Endothelial cell of umbilical vein (primary cell): ENCODE results near the gene VRK2.

Experiments
- EZH2 ChIP-seq: IDR thresholded peaks from 2 replicates; pipeline ENCODE4 v1.6.1; 2012; ENCODE audit warnings: borderline replicate concordance, low read depth, mild to moderate bottlenecking, moderate library complexity, low read length, inconsistent platforms; ENCODE audit not compliant: severe bottlenecking
- POLR2A ChIP-seq: IDR thresholded peaks from 2 replicates; pipeline ENCODE4 v1.6.1; 2012; ENCODE audit warnings: low read depth, mild to moderate bottlenecking, control low read depth, low read length
- TF ChIP-seq, protein P1 (sequence below), 2 donors: IDR thresholded peaks; 1 replicate in 1 of 2; 2 replicates in 1 of 2; pipeline ENCODE4 v1.5.1; 2011; ENCODE audit warnings: low read length in 2 of 2, mild to moderate bottlenecking in 2 of 2, moderate library complexity in 2 of 2, control low read depth in 1 of 2, inconsistent platforms in 1 of 2, low read depth in 1 of 2; ENCODE audit not compliant: insufficient read depth in 1 of 2; ENCODE audit errors: extremely low read depth in 1 of 2

DNA sequence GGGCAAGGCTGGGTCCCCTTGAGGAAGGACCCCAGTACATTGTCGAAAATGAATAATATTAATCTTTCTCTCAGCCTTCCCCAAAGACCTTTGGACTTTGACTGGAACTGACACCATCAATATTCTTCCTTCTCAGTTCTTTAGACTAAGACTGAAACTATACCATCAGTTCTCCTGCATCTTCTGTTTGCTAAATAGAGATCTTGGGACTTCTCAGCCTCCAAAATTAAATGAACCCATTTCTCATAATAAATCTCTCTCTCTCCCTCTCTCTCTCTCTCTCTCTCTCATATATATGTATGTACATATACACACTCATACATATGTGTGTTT, 39.7 kb upstream of the VRK2 start:
- TF ChIP-seq EZH2 (no peak), POLR2A (no peak)
- TF ChIP-seq, protein P1, sequence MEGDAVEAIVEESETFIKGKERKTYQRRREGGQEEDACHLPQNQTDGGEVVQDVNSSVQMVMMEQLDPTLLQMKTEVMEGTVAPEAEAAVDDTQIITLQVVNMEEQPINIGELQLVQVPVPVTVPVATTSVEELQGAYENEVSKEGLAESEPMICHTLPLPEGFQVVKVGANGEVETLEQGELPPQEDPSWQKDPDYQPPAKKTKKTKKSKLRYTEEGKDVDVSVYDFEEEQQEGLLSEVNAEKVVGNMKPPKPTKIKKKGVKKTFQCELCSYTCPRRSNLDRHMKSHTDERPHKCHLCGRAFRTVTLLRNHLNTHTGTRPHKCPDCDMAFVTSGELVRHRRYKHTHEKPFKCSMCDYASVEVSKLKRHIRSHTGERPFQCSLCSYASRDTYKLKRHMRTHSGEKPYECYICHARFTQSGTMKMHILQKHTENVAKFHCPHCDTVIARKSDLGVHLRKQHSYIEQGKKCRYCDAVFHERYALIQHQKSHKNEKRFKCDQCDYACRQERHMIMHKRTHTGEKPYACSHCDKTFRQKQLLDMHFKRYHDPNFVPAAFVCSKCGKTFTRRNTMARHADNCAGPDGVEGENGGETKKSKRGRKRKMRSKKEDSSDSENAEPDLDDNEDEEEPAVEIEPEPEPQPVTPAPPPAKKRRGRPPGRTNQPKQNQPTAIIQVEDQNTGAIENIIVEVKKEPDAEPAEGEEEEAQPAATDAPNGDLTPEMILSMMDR (IDR thresholded peaks at IDR 0.05; ENCODE audit: extremely low read depth in 1 of 2, insufficient read depth in 1 of 2, low read depth in 1 of 2, low read length in 2 of 2) = no peak
